NCI-H2029 (cell line): ENCODE results near the gene MED25.

Source experiments
- DNase-seq: peaks from one replicate; lab custom pipeline; 2025; lab: John Stamatoyannopoulos, UW

MED25 gene

GRCh38 chr19:49817964-49818648 is at the start of gene MED25:
Gene MED25, plus strand, starts transcription at chr19:49818289. Its CDS starts 53 bp downstream, at chr19:49818342.
- peak; percentile 82 for DNase-seq

- DNase-seq = no peak
Measured at GRCh38 chr19:49770529-49770928, 47.6 kb upstream of the MED25 start.

- DNase-seq = no peak
Measured at GRCh38 chr19:49771674-49772139, 46.4 kb upstream of the MED25 start.

- DNase-seq = no peak
Measured at GRCh38 chr19:49772850-49773432, 45.1 kb upstream of the MED25 start.

- no peak for DNase-seq
Measured at GRCh38 chr19:49773663-49774350, 44.3 kb upstream of the MED25 start.

GRCh38 chr19:49774969-49775368 is 43.1 kb upstream of the MED25 start:
- DNase-seq = no peak

GRCh38 chr19:49775742-49776370 is 42.2 kb upstream of the MED25 start:
- DNase-seq = no peak

- DNase-seq = no peak
Measured at GRCh38 chr19:49776371-49776764, 41.7 kb upstream of the MED25 start.

GRCh38 chr19:49779731-49780555 is 38.1 kb upstream of the MED25 start:
- DNase-seq = no peak

GRCh38 chr19:49780861-49781260 is 37.2 kb upstream of the MED25 start:
- DNase-seq = no peak

GRCh38 chr19:49781394-49781793 is 36.7 kb upstream of the MED25 start:
- DNase-seq = no peak

- no peak for DNase-seq
Measured at GRCh38 chr19:49782515-49782914, 35.6 kb upstream of the MED25 start.

GRCh38 chr19:49786376-49786820 is 31.7 kb upstream of the MED25 start:
- no peak for DNase-seq

- DNase-seq = no peak
Measured at GRCh38 chr19:49787746-49788145, 30.3 kb upstream of the MED25 start.

- DNase-seq = no peak
Measured at GRCh38 chr19:49788857-49789256, 29.2 kb upstream of the MED25 start.

- DNase-seq = no peak
Measured at GRCh38 chr19:49790866-49791265, 27.2 kb upstream of the MED25 start.

GRCh38 chr19:49791776-49792445 is 26.2 kb upstream of the MED25 start:
- no peak for DNase-seq

GRCh38 chr19:49792829-49793560 is 25.1 kb upstream of the MED25 start:
- DNase-seq = no peak

- DNase-seq = no peak
Measured at GRCh38 chr19:49793561-49793840, 24.6 kb upstream of the MED25 start.

GRCh38 chr19:49795615-49796014 is 22.5 kb upstream of the MED25 start:
- DNase-seq = no peak

GRCh38 chr19:49798574-49798973 is 19.5 kb upstream of the MED25 start:
- DNase-seq = no peak
